Fibroblast of mammary gland (primary cell): ENCODE results near the gene PRKCB.

Experiments used
- DNase-seq: peaks from one replicate; pipeline ENCODE4 v3.0.0-alpha.2; 2010; ENCODE audit warnings: low read depth
- H3K4me3 ChIP-seq: 2 replicates; pipeline ENCODE4 v1.5.1; 2011; ENCODE audit warnings: low read depth, mild to moderate bottlenecking, low read length, moderate library complexity; ENCODE audit not compliant: control insufficient read depth
- CTCF ChIP-seq: conservative IDR thresholded peaks from 2 replicates; pipeline ENCODE4 v1.5.1; 2011; ENCODE audit warnings: low read depth, low read length, inconsistent platforms; ENCODE audit not compliant: control insufficient read depth, insufficient read depth

PRKCB gene

GRCh38 chr16:23869052-23869451, 33.3 kb downstream of the PRKCB start:
- no peak overlapping the region for H3K4me3 ChIP-seq
- no peak for TF ChIP-seq CTCF
- DNase-seq, result no peak

DNA sequence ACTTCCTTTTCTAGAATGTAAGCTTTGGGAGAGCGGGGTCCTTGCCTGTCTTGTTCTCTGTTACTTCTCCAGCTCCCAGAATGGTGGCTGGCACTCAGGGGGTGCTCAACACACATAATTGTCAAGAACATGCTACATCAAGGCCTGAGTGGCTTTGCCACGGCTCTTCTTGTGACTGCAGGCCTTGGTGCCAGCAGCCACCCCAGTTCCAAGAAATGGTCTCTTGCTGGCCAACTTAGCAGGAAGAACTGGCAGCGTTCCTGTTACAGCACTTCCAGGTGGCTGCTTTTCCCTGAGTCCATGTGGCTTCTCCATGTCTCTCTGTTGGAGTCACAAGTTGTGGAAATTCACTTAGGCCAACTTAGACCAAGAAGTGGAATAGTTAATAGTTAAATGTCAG, 36.1 kb downstream of the PRKCB start:
- DNase-seq, result no peak
- TF ChIP-seq CTCF, result no peak
- no peak overlapping the region for H3K4me3 ChIP-seq

DNA sequence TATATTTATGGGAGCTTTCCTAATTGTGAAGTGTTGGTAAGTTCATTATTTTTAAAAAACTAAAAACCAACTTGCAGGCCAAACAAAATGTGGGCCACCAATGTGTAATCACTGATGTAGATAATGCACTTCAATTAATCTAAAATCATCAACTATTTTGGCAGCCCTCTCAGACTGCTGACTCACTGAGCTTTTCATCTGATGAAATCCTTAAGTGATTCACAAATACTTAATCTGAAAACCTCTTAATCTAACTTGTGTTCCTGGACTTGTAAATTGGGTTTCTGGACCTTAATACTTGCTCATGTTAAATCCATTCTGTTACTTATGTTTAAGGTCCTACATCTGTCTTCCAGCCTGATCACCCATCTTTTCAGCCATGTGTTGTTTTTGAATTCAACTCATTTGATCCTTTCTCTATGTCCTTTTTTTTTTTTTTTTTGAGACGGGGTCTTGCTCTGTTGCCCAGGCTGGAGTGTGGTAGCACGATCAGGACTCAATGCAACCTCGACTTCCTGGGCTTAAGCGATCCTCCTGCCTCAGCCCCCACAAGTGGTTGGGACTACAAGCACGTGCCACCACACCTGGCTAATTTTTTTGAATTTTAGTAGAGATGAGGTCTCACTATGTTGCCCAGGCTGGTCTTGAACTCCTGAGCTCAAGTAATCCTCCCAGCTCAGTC, 39.0 kb downstream of the PRKCB start:
- peak; percentile 11 for DNase-seq
- H3K4me3 ChIP-seq, result no peak overlapping the region
- no peak for TF ChIP-seq CTCF

GRCh38 chr16:23876256-23876896, 40.6 kb downstream of the PRKCB start:
- DNase-seq, result no peak
- no peak overlapping the region for H3K4me3 ChIP-seq
- TF ChIP-seq CTCF, result no peak

DNA sequence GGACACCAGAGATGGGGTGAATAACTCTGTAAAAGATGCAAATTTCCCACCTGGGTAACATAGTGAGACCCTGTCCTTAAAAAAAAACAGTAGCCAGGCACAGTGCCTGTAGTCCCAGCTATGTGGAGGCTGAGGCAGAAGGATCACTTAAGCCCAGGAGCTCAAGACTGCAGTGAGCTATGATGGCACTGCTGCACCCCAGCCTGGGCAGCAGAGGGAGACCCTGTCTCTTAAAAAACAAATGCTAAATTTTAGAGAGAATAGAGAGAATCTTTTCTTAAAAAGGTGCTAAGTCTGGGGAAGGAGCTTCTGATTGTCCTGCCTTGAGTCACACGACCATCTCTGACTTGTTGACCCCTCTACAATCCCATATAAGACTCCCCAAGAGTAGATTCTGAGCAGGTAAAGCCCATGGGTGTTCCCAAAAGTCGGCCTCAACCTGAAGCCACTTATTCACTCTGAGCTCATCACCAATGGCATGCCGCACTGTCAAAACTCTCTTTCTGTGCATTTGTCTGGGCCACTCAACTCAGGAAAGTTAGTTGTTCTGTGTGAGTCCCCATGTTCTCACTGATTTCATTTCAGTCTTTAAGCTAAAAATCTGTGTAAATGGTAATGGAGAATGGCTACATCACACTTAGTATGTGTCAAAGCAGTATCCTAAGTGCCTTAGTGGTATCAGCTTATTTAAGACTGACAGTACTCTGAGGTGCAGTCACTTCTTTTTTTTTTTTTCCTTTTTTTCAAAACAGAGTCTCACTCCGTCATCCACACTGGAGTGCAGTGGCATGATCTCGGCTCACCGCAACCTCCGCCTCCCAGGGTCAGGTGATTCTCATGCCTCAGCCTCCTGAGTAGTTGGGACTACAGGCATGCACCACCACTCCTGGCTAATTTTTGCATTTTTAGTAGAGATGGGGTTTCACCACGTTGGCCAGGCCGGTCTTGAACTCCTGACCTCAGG, 41.6 kb downstream of the PRKCB start:
- DNase-seq, result no peak
- no peak overlapping the region for H3K4me3 ChIP-seq
- no peak for TF ChIP-seq CTCF

DNA sequence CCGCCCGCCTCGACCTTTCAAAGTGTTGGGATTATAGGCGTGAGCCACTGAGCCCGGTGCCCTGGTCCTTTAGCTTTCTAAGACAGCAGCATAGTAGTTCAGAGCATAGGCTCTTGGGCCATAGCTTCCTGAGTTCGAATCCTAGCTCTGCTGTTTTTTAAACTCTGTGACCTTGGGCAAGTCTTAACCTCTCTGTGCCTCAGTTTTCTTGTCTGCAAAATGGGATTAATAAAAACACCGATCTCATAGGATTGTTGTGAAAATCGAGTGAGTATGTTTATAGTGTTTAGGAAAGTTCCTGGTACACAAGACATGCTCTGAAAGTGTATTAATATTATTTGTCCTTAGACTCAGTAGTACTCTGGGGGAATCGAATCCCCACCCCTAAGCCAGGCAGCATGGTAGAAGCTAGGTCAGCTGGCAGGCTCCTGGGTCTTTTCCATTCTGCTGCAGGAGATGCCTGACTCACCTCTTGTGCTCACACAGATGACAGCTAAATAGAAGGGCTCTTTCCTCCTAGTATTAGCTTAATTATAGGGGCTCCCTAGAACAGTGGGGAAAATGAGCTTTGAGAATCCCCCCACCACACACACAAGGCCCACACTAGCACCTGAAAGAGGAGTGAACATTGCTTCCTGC, 44.1 kb downstream of the PRKCB start:
- DNase-seq, result no peak
- TF ChIP-seq CTCF, result no peak

More for the DNA sequence above, 44.1 kb downstream of the PRKCB start:
- H3K4me3 ChIP-seq, result no peak overlapping the region
